Lower lobe of right lung (tissue), 2 donors: Measurements from ENCODE around the gene LSM2. TPM values are rescaled to one million over a fixed set of nuclear protein-coding genes. Genes with fewer than 3 reads are reported as not detected.

Experiments used
- ATAC-seq, 2 donors: fragments of 200-7000 bp; cut with Tn5 transposase; one replicate each; pipeline ENCODE4 v1.9.1; 2020 to 2022; ENCODE audit warnings: mild to moderate bottlenecking in 2 of 2, moderate library complexity in 2 of 2
- DNase-seq: peaks from one replicate; pipeline ENCODE4 v3.0.0-alpha.2; 2020
- H3K27ac ChIP-seq: fragments of 200-600 bp; one replicate; pipeline ENCODE4 v1.8.0; 2022
- H3K27me3 ChIP-seq: fragments of 200-600 bp; one replicate; pipeline ENCODE4 v1.8.0; 2022; ENCODE audit warnings: low read depth
- H3K36me3 ChIP-seq: fragments of 200-600 bp; one replicate; pipeline ENCODE4 v1.8.0; 2022; ENCODE audit warnings: mild to moderate bottlenecking
- H3K4me1 ChIP-seq: fragments of 200-600 bp; one replicate; pipeline ENCODE4 v1.8.0; 2022
- H3K4me3 ChIP-seq: fragments of 200-600 bp; one replicate; pipeline ENCODE4 v1.8.0; 2022; ENCODE audit warnings: mild to moderate bottlenecking
- H3K9me3 ChIP-seq: fragments of 200-600 bp; one replicate; pipeline ENCODE4 v1.8.0; 2022
- intact Hi-C: fragments of 100-400 bp; cut with DNase I; formaldehyde crosslinking; loops from one replicate; pipeline ENCODE4 v1.11.0; 2022
- total RNA-seq: library from RNA; stranded (reverse); fragmentation: NEBNext Ultra II Directional; extraction: Animal tissue kit (Norgen Biotek cat#: 25700); gene quantifications from one replicate; pipeline ENCODE4 v1.2.1, GENCODE V29; 2021
- TF ChIP-seq, protein P1 (sequence below): fragments of 200-600 bp; IDR thresholded peaks from one replicate; pipeline ENCODE4 v1.8.0; 2022; ENCODE audit warnings: antibody characterized with exemption, mild to moderate bottlenecking
- donor health status: DM: no; HTN: yes; CAD: no; lungs with severe emphysema.

The LSM2 gene
- total RNA-seq, 1 donor from 2014 or later: 30.5 TPM

- TF ChIP-seq, protein P1, sequence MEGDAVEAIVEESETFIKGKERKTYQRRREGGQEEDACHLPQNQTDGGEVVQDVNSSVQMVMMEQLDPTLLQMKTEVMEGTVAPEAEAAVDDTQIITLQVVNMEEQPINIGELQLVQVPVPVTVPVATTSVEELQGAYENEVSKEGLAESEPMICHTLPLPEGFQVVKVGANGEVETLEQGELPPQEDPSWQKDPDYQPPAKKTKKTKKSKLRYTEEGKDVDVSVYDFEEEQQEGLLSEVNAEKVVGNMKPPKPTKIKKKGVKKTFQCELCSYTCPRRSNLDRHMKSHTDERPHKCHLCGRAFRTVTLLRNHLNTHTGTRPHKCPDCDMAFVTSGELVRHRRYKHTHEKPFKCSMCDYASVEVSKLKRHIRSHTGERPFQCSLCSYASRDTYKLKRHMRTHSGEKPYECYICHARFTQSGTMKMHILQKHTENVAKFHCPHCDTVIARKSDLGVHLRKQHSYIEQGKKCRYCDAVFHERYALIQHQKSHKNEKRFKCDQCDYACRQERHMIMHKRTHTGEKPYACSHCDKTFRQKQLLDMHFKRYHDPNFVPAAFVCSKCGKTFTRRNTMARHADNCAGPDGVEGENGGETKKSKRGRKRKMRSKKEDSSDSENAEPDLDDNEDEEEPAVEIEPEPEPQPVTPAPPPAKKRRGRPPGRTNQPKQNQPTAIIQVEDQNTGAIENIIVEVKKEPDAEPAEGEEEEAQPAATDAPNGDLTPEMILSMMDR: no peak
- no peak for DNase-seq
- H3K4me3 ChIP-seq: no peak overlapping the region
- peaks cover 13% of the 10 kb centered on the region for H3K4me1 ChIP-seq
- no peaks in the 10 kb centered on the region for H3K27me3 ChIP-seq
- H3K27ac ChIP-seq: peak overlapping the region; percentile 50
- no peaks in the 10 kb centered on the region for H3K9me3 ChIP-seq
- H3K36me3 ChIP-seq: peaks cover 27% of the 10 kb centered on the region
- no peak for ATAC-seq
- intact Hi-C loops: no loop called here
Observed at GRCh38 chr6:31775633-31776484, 30.9 kb downstream of the LSM2 start.

GRCh38 chr6:31775184-31775583 lies 31.6 kb downstream of the LSM2 start:
- Histone ChIP-seq H3K36me3 (peaks cover 20% of the 10 kb centered on the region), H3K27me3 (no peaks in the 10 kb centered on the region), H3K4me3 (no peak overlapping the region), H3K4me1 (peaks cover 13% of the 10 kb centered on the region), H3K9me3 (no peaks in the 10 kb centered on the region), H3K27ac (no peak overlapping the region)
- TF ChIP-seq, protein P1: no peak
- no peak for DNase-seq
- intact Hi-C loops: no loop called here
- no peak for ATAC-seq

- Histone ChIP-seq H3K9me3 (no peaks in the 10 kb centered on the region), H3K4me1 (peaks cover 20% of the 10 kb centered on the region), H3K36me3 (no peaks in the 10 kb centered on the region), H3K27ac (no peak overlapping the region), H3K27me3 (no peaks in the 10 kb centered on the region), H3K4me3 (no peak overlapping the region)
- intact Hi-C loops: no loop called here
- DNase-seq (no peak), ATAC-seq (no peak)
- TF ChIP-seq, protein P1: no peak
Observed at GRCh38 chr6:31771992-31772358, 34.8 kb downstream of the LSM2 start.

DNA sequence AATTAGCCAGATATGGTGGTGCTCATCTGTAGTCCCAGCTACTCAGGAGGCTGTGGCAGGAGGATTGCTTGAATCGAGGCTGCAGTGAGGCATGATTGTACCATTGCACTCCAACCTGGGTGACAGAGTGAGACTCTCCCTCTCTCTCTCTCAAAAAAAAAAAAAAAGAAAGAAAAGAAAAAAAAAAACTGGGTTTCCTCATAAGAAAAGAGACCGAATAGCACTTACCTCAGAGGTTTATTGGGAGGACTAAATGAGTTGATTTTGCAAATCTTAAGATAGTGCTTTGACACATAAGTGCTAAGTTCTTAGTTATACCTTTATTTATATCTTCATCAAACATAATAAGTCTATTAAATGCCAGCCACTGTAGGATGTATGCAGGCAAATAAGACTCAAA lies 35.9 kb downstream of the LSM2 start:
- H3K9me3 ChIP-seq: no peaks in the 10 kb centered on the region
- DNase-seq (no peak), ATAC-seq (no peak)
- H3K4me1 ChIP-seq: peaks cover 17% of the 10 kb centered on the region
- intact Hi-C loops: no loop called here
- no peaks in the 10 kb centered on the region for H3K36me3 ChIP-seq
- no peak overlapping the region for H3K27ac ChIP-seq
- no peak overlapping the region for H3K4me3 ChIP-seq
- TF ChIP-seq, protein P1: no peak
- no peaks in the 10 kb centered on the region for H3K27me3 ChIP-seq

DNA sequence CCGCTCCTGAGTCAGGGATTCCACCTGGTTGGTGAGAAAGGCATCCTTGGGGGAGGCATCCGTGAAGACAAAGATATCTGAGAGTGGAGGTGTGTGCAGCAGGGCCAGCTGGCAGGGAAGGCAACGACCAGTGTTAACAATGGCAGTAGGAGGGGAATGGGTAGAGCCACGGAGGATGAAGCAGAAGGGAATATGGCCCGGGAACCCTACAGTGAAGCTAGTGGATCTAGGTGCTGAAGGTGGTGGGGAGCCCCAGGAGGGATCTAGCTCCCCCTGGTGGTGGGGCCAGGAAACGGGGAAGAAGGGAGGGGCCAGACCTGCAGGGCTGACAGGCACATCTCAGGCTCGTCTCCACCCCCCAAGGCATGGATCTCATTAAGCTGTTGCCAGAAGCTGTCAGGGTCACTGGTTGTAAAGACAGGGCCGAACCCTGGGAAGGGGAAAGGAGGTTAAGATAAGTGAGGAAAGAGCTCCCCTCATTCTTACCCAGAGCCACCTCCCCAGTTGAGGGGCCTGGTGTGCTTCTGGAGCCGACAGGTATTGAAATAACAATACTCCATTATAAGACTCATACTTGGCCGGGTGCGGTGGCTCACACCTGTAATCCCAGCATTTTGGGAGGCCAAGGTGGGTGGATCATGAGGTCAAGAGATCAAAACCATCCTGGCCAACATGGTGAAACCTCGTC lies 36.9 kb downstream of the LSM2 start:
- intact Hi-C loops: no loop called here
- no peak overlapping the region for H3K27ac ChIP-seq

More for the DNA sequence above, 36.9 kb downstream of the LSM2 start:
- peak; percentile 88 for DNase-seq
- Histone ChIP-seq H3K36me3 (no peaks in the 10 kb centered on the region), H3K27me3 (no peaks in the 10 kb centered on the region), H3K9me3 (no peaks in the 10 kb centered on the region), H3K4me3 (no peak overlapping the region), H3K4me1 (peaks cover 17% of the 10 kb centered on the region)
- TF ChIP-seq, protein P1: peak; percentile 90
- peak; percentile 90 to 92 for ATAC-seq
